Astrocyte (in vitro differentiated cells and primary cell): ENCODE measurements around the gene JPH3.

Source experiments
- EZH2 ChIP-seq: IDR thresholded peaks from 2 replicates; pipeline ENCODE4 v1.6.1; 2012; ENCODE audit warnings: mild to moderate bottlenecking, low read length, inconsistent platforms; ENCODE audit not compliant: insufficient read depth
- TF ChIP-seq, protein P1 (sequence below): IDR thresholded peaks from 2 replicates; pipeline ENCODE4 v1.5.1; 2011; ENCODE audit warnings: low read depth, mild to moderate bottlenecking, inconsistent platforms, low read length, moderate library complexity; ENCODE audit not compliant: insufficient read depth

DNA sequence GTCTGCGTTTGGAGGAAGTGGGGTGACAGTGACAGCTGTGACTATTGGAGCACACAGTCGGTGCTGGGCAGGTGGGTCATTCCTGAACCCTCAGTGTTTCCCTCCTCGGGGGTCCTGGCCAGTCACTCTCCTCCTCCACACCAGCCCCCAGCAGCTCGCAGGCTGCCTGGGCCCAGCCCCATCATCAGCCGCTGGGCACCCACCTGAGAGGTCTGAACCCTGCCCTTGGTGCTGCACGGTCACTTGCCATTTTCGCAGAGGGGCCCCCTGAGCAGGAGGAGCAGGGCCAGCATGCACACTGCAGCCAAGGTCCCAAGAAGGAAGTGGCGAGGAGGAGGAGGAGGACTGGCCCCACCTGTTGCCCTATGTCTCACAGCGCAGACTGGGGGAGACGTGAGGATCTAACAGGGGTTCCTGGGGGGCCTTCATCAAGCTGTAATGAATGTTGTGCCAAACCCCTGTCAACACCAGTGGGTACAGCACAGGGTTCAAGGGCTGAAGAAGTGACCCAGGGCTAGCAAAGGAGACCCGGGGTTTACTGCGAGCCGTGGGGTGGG, 23.0 kb downstream of the JPH3 start:
- TF ChIP-seq EZH2: no peak
- TF ChIP-seq, protein P1, sequence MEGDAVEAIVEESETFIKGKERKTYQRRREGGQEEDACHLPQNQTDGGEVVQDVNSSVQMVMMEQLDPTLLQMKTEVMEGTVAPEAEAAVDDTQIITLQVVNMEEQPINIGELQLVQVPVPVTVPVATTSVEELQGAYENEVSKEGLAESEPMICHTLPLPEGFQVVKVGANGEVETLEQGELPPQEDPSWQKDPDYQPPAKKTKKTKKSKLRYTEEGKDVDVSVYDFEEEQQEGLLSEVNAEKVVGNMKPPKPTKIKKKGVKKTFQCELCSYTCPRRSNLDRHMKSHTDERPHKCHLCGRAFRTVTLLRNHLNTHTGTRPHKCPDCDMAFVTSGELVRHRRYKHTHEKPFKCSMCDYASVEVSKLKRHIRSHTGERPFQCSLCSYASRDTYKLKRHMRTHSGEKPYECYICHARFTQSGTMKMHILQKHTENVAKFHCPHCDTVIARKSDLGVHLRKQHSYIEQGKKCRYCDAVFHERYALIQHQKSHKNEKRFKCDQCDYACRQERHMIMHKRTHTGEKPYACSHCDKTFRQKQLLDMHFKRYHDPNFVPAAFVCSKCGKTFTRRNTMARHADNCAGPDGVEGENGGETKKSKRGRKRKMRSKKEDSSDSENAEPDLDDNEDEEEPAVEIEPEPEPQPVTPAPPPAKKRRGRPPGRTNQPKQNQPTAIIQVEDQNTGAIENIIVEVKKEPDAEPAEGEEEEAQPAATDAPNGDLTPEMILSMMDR: no peak
